HepG2 (cell line): ENCODE data around the gene NPBWR2. TPM values are rescaled to one million over a fixed set of nuclear protein-coding genes. Genes with fewer than 3 reads are reported as not detected.

Experiments used
- ATAC-seq: fragments of 200-7000 bp; cut with Tn5 transposase; 3 replicates; pipeline ENCODE4 v1.9.1; 2020; ENCODE audit warnings: mild to moderate bottlenecking, moderate library complexity
- BruUV-seq: library from RNA; stranded (reverse); fragments of 400-500 nt; replicated peaks from 2 replicates; lab custom pipeline; 2021; lab: Mats Ljungman, UMichigan
- CTCF ChIA-PET: fragments of 300-600 bp; formaldehyde crosslinking; extraction: SDS; loops from one replicate; lab custom pipeline; 2021; ENCODE audit warnings: low total read pairs, inconsistent platforms, low intra/inter-chr PET ratio; lab: Yijun Ruan, JAX
- POLR2A ChIA-PET: fragments of 350-600 bp; sonication (Branson Sonifier 250); formaldehyde crosslinking; loops from one replicate; lab custom pipeline; 2020; ENCODE audit warnings: antibody characterized with exemption, inconsistent platforms; lab: Yijun Ruan, JAX
- DNase-seq: peaks from one replicate; pipeline ENCODE4 v3.0.0-alpha.2; 2015; ENCODE audit warnings: low spot score
- FAIRE-seq: peaks from 3 replicates; lab custom pipeline; 2011; peaks lifted over from hg19 to GRCh38; lab: Jason Lieb, UNC
- H2AFZ ChIP-seq: one replicate; pipeline ENCODE4 v1.6.1; 2011; ENCODE audit warnings: low read length, inconsistent platforms
- H3K27ac ChIP-seq: fragments of 300-600 bp; 3 replicates; pipeline ENCODE4 v1.8.0; 2011; ENCODE audit warnings: mixed run types, mild to moderate bottlenecking, mixed read lengths, low read length, inconsistent platforms; ENCODE audit not compliant: insufficient read depth; ENCODE audit errors: extremely low read length
- H3K27me3 ChIP-seq, 2 experiments: fragments of 200-600 bp in 1 of 2; 2 replicates in 1 of 2; 3 replicates in 1 of 2; pipeline versions ENCODE4 v1.6.0 to v1.8.0; 2011; ENCODE audit warnings: low read length in 2 of 2, mild to moderate bottlenecking in 2 of 2, moderate library complexity in 2 of 2, inconsistent platforms in 1 of 2; ENCODE audit not compliant: insufficient read depth in 2 of 2, control insufficient read depth in 1 of 2
- H3K36me3 ChIP-seq, 2 experiments: fragments of 200-600 bp in 1 of 2; replicated peaks in 1 of 2; 2 replicates in 1 of 2; 3 replicates in 1 of 2; pipeline versions ENCODE4 v1.5.1 to v1.8.0; 2011; ENCODE audit warnings: low read length in 2 of 2, inconsistent platforms in 1 of 2; ENCODE audit not compliant: insufficient read depth in 2 of 2, control insufficient read depth in 1 of 2
- H3K4me1 ChIP-seq: 2 replicates; pipeline ENCODE4 v1.5.1; 2012; ENCODE audit warnings: low read length, inconsistent platforms; ENCODE audit not compliant: insufficient read depth
- H3K4me2 ChIP-seq: 2 replicates; pipeline ENCODE4 v1.6.0; 2011; ENCODE audit warnings: low read depth, low read length, inconsistent platforms
- H3K4me3 ChIP-seq, 3 experiments: fragments of 200-600 bp in 1 of 3; sonication (generic), shearing (Covaris generic) in 1 of 3; replicated peaks in 1 of 3; 2 replicates each; pipeline ENCODE4 v1.5.1; 2011 to 2016; ENCODE audit warnings: low read length in 3 of 3, inconsistent platforms in 2 of 3, low read depth in 2 of 3, mild to moderate bottlenecking in 2 of 3, control low read depth in 1 of 3, mixed read lengths in 1 of 3; ENCODE audit not compliant: insufficient read depth in 1 of 3
- H3K79me2 ChIP-seq: one replicate; pipeline ENCODE4 v1.6.1; 2011; ENCODE audit warnings: low read length, inconsistent platforms; ENCODE audit not compliant: insufficient read depth
- H3K9ac ChIP-seq: 2 replicates; pipeline ENCODE4 v1.6.0; 2011; ENCODE audit warnings: mild to moderate bottlenecking, low read depth, low read length, inconsistent platforms; ENCODE audit not compliant: insufficient read depth
- H3K9me3 ChIP-seq: 2 replicates; pipeline ENCODE4 v1.5.1; 2012; ENCODE audit warnings: mild to moderate bottlenecking, low read length
- H4K20me1 ChIP-seq: 2 replicates; pipeline ENCODE4 v1.6.0; 2011; ENCODE audit warnings: inconsistent platforms, mild to moderate bottlenecking, low read length, moderate library complexity; ENCODE audit not compliant: insufficient read depth
- ISX ChIP-seq: sonication (generic); formaldehyde crosslinking; conservative IDR thresholded peaks from 2 replicates; pipeline ENCODE4 v1.5.0; 2020; ENCODE audit warnings: missing genetic modification reagents
- KDM2A ChIP-seq: sonication (generic); formaldehyde crosslinking; IDR thresholded peaks from 2 replicates; pipeline ENCODE4 v1.4.0; 2020; ENCODE audit warnings: low read depth, missing genetic modification reagents, borderline replicate concordance
- LCORL ChIP-seq, 2 experiments: fragments of 450-650 bp in 1 of 2; sonication (generic) in 1 of 2; formaldehyde crosslinking in 1 of 2; IDR thresholded peaks; 2 replicates each; pipeline versions ENCODE4 v1.5.0 to v1.6.1; 2017 to 2020; ENCODE audit warnings: antibody characterized with exemption in 1 of 2, missing genetic modification reagents in 1 of 2
- NCOA1 ChIP-seq: sonication (generic); formaldehyde crosslinking; IDR thresholded peaks from 2 replicates; pipeline ENCODE4 v1.9.0; 2021; ENCODE audit warnings: missing genetic modification reagents
- SMARCC2 ChIP-seq: fragments of 450-650 bp; IDR thresholded peaks from 2 replicates; pipeline ENCODE4 v1.6.1; 2017; ENCODE audit warnings: antibody characterized with exemption, mild to moderate bottlenecking
- TOPORS ChIP-seq: sonication (generic); formaldehyde crosslinking; IDR thresholded peaks from 2 replicates; pipeline ENCODE4 v1.8.0; 2023; ENCODE audit warnings: mild to moderate bottlenecking, missing genetic modification reagents
- ZNF263 ChIP-seq: sonication (generic); formaldehyde crosslinking; IDR thresholded peaks from 2 replicates; pipeline ENCODE4 v1.4.0; 2020; ENCODE audit warnings: missing genetic modification reagents
- ZNF709 ChIP-seq: sonication (generic); formaldehyde crosslinking; IDR thresholded peaks from 2 replicates; pipeline ENCODE4 v1.5.0; 2020; ENCODE audit warnings: mild to moderate bottlenecking, missing genetic modification reagents
- ZNF777 ChIP-seq: sonication (generic); formaldehyde crosslinking; IDR thresholded peaks from 2 replicates; pipeline ENCODE4 v1.4.0; 2020; ENCODE audit warnings: missing genetic modification reagents
- WGBS: methylation state at CpG from one replicate; pipeline ENCODE4 v1.1.6; 2017; ENCODE audit warnings: low lambda C conversion rate; 5-methylcytosine and 5-hydroxymethylcytosine counted together
- in situ Hi-C: cut with HindIII; loops from 2 replicates; pipeline ENCODE4 v1.10.0; 2017; ENCODE audit warnings: low pct_unique_long_range_greater_than_20kb; ENCODE audit not compliant: extremely low pct_ligation_motif_present
- intact Hi-C: fragments of 100-400 bp; cut with micrococcal nuclease; formaldehyde crosslinking; loops from one replicate; pipeline ENCODE4 v1.10.0; 2022; ENCODE audit not compliant: unreplicated experiment
- polyA plus RNA-seq, 8 experiments: library from polyadenylated mRNA; depleted of rRNA in 3 of 8; stranded (reverse) in 7 of 8; unstranded in 1 of 8; fragments of >200 nt; fragmentation: Illumina TruSeq in 4 of 8; extraction: Trizol in 4 of 8; gene quantifications; 2 replicates each; pipeline versions ENCODE4 v1.2.1 to v1.2.3, GENCODE V29; 2011 to 2016; ENCODE audit warnings: low read depth in 4 of 8, missing spikeins in 1 of 8, mixed read lengths in 1 of 8; ENCODE audit not compliant: insufficient read depth in 1 of 8
- total RNA-seq, 5 experiments: library from RNA; depleted of rRNA; stranded (reverse); fragments of >200 nt; fragmentation: Illumina TruSeq; extraction: Trizol; gene quantifications; 2 replicates each; pipeline ENCODE4 v1.2.3, GENCODE V29; 2016; ENCODE audit warnings: low read depth in 1 of 5
- TF ChIP-seq, protein P1 (sequence below): sonication (generic); formaldehyde crosslinking; IDR thresholded peaks from 2 replicates; pipeline ENCODE4 v1.4.0; 2020; ENCODE audit warnings: mild to moderate bottlenecking, missing genetic modification reagents

NPBWR2 gene
- total and polyA plus RNA-seq, 2 of the 13 experiments (the other 11 are each of a cell fraction or from before 2014, with no cell fraction given), result not detected

DNA sequence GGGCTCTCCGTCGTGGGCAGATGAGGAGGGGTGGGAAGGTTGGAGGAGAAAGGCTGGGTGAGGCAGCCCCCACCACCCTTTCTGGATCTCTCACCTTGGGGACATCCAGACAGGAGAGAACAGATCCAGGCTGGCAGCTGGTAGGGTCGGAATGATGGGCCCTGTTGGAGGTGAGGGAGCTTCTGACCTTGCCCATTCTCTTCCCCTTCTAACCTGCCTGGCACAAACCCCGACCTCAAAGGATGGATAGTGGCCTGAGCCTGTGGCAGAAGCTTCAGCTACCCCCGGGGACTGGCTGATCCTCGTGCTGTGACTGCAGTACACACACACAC is 6.0 kb upstream of the NPBWR2 start:
- Histone ChIP-seq H3K27ac (no peak overlapping the region), H4K20me1 (peaks cover 5% of the 10 kb centered on the region; the same call in 1 of the 2 replicates), H3K36me3 (no peaks in the 10 kb centered on the region), H3K9me3 (no peaks in the 10 kb centered on the region), H3K4me1 (peaks cover 21% of the 10 kb centered on the region), H2AFZ (no peak overlapping the region), H3K4me2 (no peak overlapping the region), H3K27me3 (peaks cover 32 to 69% of the 10 kb centered on the region in 2 experiments), H3K4me3 (no peak overlapping the region), H3K79me2 (no peaks in the 10 kb centered on the region), H3K9ac (no peak overlapping the region)
- in situ Hi-C loops, result no loop called here
- ChIA-PET POLR2A (no interaction called here), CTCF (no interaction called here)
- ATAC-seq, result no peak
- intact Hi-C loops, result no loop called here
- no peak for DNase-seq
- no TSS peak for BruUV-seq
- WGBS, result 6% methylated on average over 6 of the region's 6 CpGs
- TF ChIP-seq KDM2A (no peak), ZNF263 (CRISPR knock-in tag) (no peak), ZNF709 (CRISPR knock-in tag) (no peak), ISX (no peak), SMARCC2 (no peak), ZNF777 (CRISPR knock-in tag) (no peak), TOPORS (CRISPR knock-in tag) (no peak), NCOA1 (CRISPR knock-in tag) (no peak), LCORL (IDR thresholded peaks at IDR 0.05) (no peak), LCORL (CRISPR knock-in tag; IDR thresholded peaks at IDR 0.05) (no peak)
- TF ChIP-seq, protein P1, sequence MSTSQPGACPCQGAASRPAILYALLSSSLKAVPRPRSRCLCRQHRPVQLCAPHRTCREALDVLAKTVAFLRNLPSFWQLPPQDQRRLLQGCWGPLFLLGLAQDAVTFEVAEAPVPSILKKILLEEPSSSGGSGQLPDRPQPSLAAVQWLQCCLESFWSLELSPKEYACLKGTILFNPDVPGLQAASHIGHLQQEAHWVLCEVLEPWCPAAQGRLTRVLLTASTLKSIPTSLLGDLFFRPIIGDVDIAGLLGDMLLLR (CRISPR knock-in tag), result no peak
- FAIRE-seq, result no peak
